Peyer's patch (tissue), 4 donors: ENCODE data around the gene TSPYL6. TPM values are rescaled to one million over a fixed set of nuclear protein-coding genes. Genes with fewer than 3 reads are reported as not detected.

Source experiments
- DNase-seq, 3 donors: peaks; one replicate each; pipeline ENCODE4 v3.0.0-alpha.2; 2017 to 2019
- H3K27ac ChIP-seq, 4 donors: fragments of 200-600 bp; sonication (generic); one replicate each; pipeline ENCODE4 v1.5.1; 2016 to 2019
- H3K27me3 ChIP-seq, 2 donors: fragments of 200-600 bp; sonication (generic); one replicate each; pipeline ENCODE4 v1.5.1; 2019
- H3K36me3 ChIP-seq, 3 donors: fragments of 200-600 bp; sonication (generic); one replicate each; pipeline ENCODE4 v1.5.1; 2016 to 2019
- H3K4me1 ChIP-seq, 4 donors: fragments of 200-600 bp; sonication (generic); one replicate each; pipeline ENCODE4 v1.5.1; 2016 to 2019
- H3K4me3 ChIP-seq, 4 donors: fragments of 200-600 bp; sonication (generic); 1 replicate in 3 of 4; 2 replicates in 1 of 4; pipeline ENCODE4 v1.5.1; 2016 to 2019; ENCODE audit warnings: mild to moderate bottlenecking in 1 of 4
- H3K9me3 ChIP-seq, 4 donors: fragments of 200-600 bp; sonication (generic); one replicate each; pipeline ENCODE4 v1.5.1; 2016 to 2019; ENCODE audit warnings: mild to moderate bottlenecking in 1 of 4
- CTCF ChIP-seq, 6 experiments: fragments of 450-650 bp in 4 of 6; fragments of 200-600 bp in 2 of 6; sonication (generic) in 1 of 6; IDR thresholded peaks; one replicate each; pipeline ENCODE4 v1.5.1; 2017 to 2019; ENCODE audit warnings: antibody characterized with exemption in 6 of 6, mild to moderate bottlenecking in 3 of 6, moderate library complexity in 1 of 6
- POLR2A ChIP-seq, 2 donors: fragments of 450-650 bp; IDR thresholded peaks; one replicate each; pipeline ENCODE4 v1.5.1; 2017; ENCODE audit warnings: antibody characterized with exemption in 2 of 2, mild to moderate bottlenecking in 2 of 2, moderate library complexity in 2 of 2
- total RNA-seq, 4 donors: library from RNA; depleted of rRNA; stranded (reverse); fragments of >200 nt; gene quantifications; one replicate each; pipeline ENCODE4 v1.1.0, GENCODE V29; 2016

Gene TSPYL6
- total RNA-seq, 4 donors from 2014 or later, result not detected

- Histone ChIP-seq H3K4me1 (no peaks in the 10 kb centered on the region), H3K4me3 (no peak overlapping the region), H3K27ac (no peak overlapping the region), H3K27me3 (no peaks in the 10 kb centered on the region), H3K9me3 (no peaks in the 10 kb centered on the region), H3K36me3 (no peaks in the 10 kb centered on the region)
- TF ChIP-seq CTCF (IDR thresholded peaks at IDR 0.05) (no peak), POLR2A (IDR thresholded peaks at IDR 0.05) (no peak)
- DNase-seq, result no peak
Observed at GRCh38 chr2:54237428-54237827, 18.6 kb downstream of the TSPYL6 start.

GRCh38 chr2:54233832-54234649 is 22.0 kb downstream of the TSPYL6 start:
- no peaks in the 10 kb centered on the region for H3K4me1 ChIP-seq
- no peaks in the 10 kb centered on the region for H3K9me3 ChIP-seq
- no peaks in the 10 kb centered on the region for H3K36me3 ChIP-seq
- DNase-seq, result no peak
- H3K27me3 ChIP-seq, result no peaks in the 10 kb centered on the region
- no peak overlapping the region for H3K4me3 ChIP-seq
- no peak for TF ChIP-seq POLR2A (IDR thresholded peaks at IDR 0.05)
- no peak for TF ChIP-seq CTCF (IDR thresholded peaks at IDR 0.05)
- no peak overlapping the region for H3K27ac ChIP-seq

GRCh38 chr2:54228945-54229344 is 27.1 kb downstream of the TSPYL6 start:
- no peaks in the 10 kb centered on the region for H3K27me3 ChIP-seq
- no peak for DNase-seq
- TF ChIP-seq POLR2A (IDR thresholded peaks at IDR 0.05) (no peak), CTCF (IDR thresholded peaks at IDR 0.05) (no peak)
- no peaks in the 10 kb centered on the region for H3K4me1 ChIP-seq
- H3K36me3 ChIP-seq, result no peaks in the 10 kb centered on the region
- H3K4me3 ChIP-seq, result no peak overlapping the region
- H3K9me3 ChIP-seq, result no peaks in the 10 kb centered on the region
- H3K27ac ChIP-seq, result no peak overlapping the region

- Histone ChIP-seq H3K9me3 (no peaks in the 10 kb centered on the region), H3K4me1 (no peaks in the 10 kb centered on the region), H3K27me3 (no peaks in the 10 kb centered on the region), H3K4me3 (no peak overlapping the region), H3K36me3 (no peaks in the 10 kb centered on the region), H3K27ac (no peak overlapping the region)
- TF ChIP-seq POLR2A (IDR thresholded peaks at IDR 0.05) (no peak), CTCF (IDR thresholded peaks at IDR 0.05) (no peak)
- DNase-seq, result no peak
Observed at GRCh38 chr2:54227798-54228197, 28.2 kb downstream of the TSPYL6 start.

- no peaks in the 10 kb centered on the region for H3K36me3 ChIP-seq
- no peaks in the 10 kb centered on the region for H3K4me1 ChIP-seq
- H3K27ac ChIP-seq, result no peak overlapping the region
- no peak overlapping the region for H3K4me3 ChIP-seq
- TF ChIP-seq CTCF (IDR thresholded peaks at IDR 0.05) (no peak), POLR2A (IDR thresholded peaks at IDR 0.05) (no peak)
- H3K27me3 ChIP-seq, result no peaks in the 10 kb centered on the region
- no peak for DNase-seq
- H3K9me3 ChIP-seq, result no peaks in the 10 kb centered on the region
Observed at GRCh38 chr2:54226260-54226659, 29.8 kb downstream of the TSPYL6 start.
